ENCODE data around the gene PCGF1.

PCGF1 gene

GRCh38 chr2:74507145-74507925 is at the start of gene PCGF1:
Gene PCGF1 (minus strand): TSS chr2:74507695. CDS start chr2:74507668, 27 bp downstream.
- peak; percentile 97 for DNase-seq

GRCh38 chr2:74556831-74557370 is 49.4 kb upstream of the PCGF1 start:
- no peak for DNase-seq

GRCh38 chr2:74556159-74556558 is 48.7 kb upstream of the PCGF1 start:
- no peak for DNase-seq

GRCh38 chr2:74555610-74556103 is 48.2 kb upstream of the PCGF1 start:
- no peak for DNase-seq

- DNase-seq, result no peak
Observed at GRCh38 chr2:74554820-74555531, 47.5 kb upstream of the PCGF1 start.

GRCh38 chr2:74553892-74554819 is 46.7 kb upstream of the PCGF1 start, which contains the start of the genes DOK1 and LOXL3:
Gene DOK1 (plus strand): TSS chr2:74554720. CDS start chr2:74554755, 35 bp downstream.
Gene LOXL3 (minus strand): TSS chr2:74553942. CDS start chr2:74552634, 1,308 bp downstream.
- DNase-seq, result peak; percentile 65

GRCh38 chr2:74552914-74553811 is 45.7 kb upstream of the PCGF1 start:
- DNase-seq, result no peak

- no peak for DNase-seq
Observed at GRCh38 chr2:74551942-74552913, 44.7 kb upstream of the PCGF1 start.

- no peak for DNase-seq
Observed at GRCh38 chr2:74551530-74551929, 44.0 kb upstream of the PCGF1 start.

GRCh38 chr2:74550231-74550630 is 42.7 kb upstream of the PCGF1 start:
- DNase-seq, result no peak

- no peak for DNase-seq
Observed at GRCh38 chr2:74548900-74549826, 41.7 kb upstream of the PCGF1 start.

- DNase-seq, result no peak
Observed at GRCh38 chr2:74548285-74548899, 40.9 kb upstream of the PCGF1 start.

- DNase-seq, result no peak
Observed at GRCh38 chr2:74546004-74546403, 38.5 kb upstream of the PCGF1 start.

GRCh38 chr2:74544634-74545033 is 37.1 kb upstream of the PCGF1 start:
- DNase-seq, result no peak

- no peak for DNase-seq
Observed at GRCh38 chr2:74542978-74543377, 35.5 kb upstream of the PCGF1 start.

GRCh38 chr2:74540291-74540690 is 32.8 kb upstream of the PCGF1 start:
- no peak for DNase-seq

- DNase-seq, result no peak
Observed at GRCh38 chr2:74538881-74539339, 31.4 kb upstream of the PCGF1 start.

GRCh38 chr2:74537140-74537539 is 29.6 kb upstream of the PCGF1 start:
- DNase-seq, result no peak

Measured in NK-92 treated with Interleukin-12 subunit alpha and Interleukin-12 subunit beta, amount 100 ng/mL, for 24 hours (cell line).